Heart left ventricle (tissue), 16 donors: ENCODE data around the gene TRIM6. TPM values are rescaled to one million over a fixed set of nuclear protein-coding genes. Genes with fewer than 3 reads are reported as not detected.
"Not testable (repeated sequence)": the region's sequence is repeated elsewhere in the genome, so short reads cannot be mapped to it uniquely, and the experiment has no call there.

Experiments
- ATAC-seq, 4 donors: fragments of 200-7000 bp; cut with Tn5 transposase; one replicate each; pipeline ENCODE4 v1.9.1; 2020 to 2022; ENCODE audit warnings: moderate library complexity in 4 of 4, mild to moderate bottlenecking in 3 of 4, moderate number of reproducible peaks in 1 of 4
- DNase-seq, 5 donors: peaks; one replicate each; pipeline ENCODE4 v3.0.0-alpha.2; 2020
- H3K27ac ChIP-seq, 12 donors: fragments of 200-600 bp; sonication (generic) in 4 of 12; one replicate each; pipeline versions ENCODE4 v1.5.0 to v1.8.0; 2016 to 2022; ENCODE audit warnings: mild to moderate bottlenecking in 2 of 12
- H3K27me3 ChIP-seq, 9 donors: fragments of 200-600 bp; sonication (generic) in 2 of 9; one replicate each; pipeline versions ENCODE4 v1.5.1 to v1.8.0; 2016 to 2022; ENCODE audit warnings: mild to moderate bottlenecking in 3 of 9
- H3K36me3 ChIP-seq, 9 donors: fragments of 200-600 bp; sonication (generic) in 2 of 9; one replicate each; pipeline versions ENCODE4 v1.5.0 to v1.8.0; 2018 to 2022; ENCODE audit warnings: mild to moderate bottlenecking in 2 of 9
- H3K4me1 ChIP-seq, 12 donors: fragments of 200-600 bp; sonication (generic) in 4 of 12; one replicate each; pipeline versions ENCODE4 v1.5.0 to v1.8.0; 2016 to 2022; ENCODE audit warnings: mild to moderate bottlenecking in 3 of 12
- H3K4me3 ChIP-seq, 12 donors: fragments of 200-600 bp; sonication (generic) in 4 of 12; one replicate each; pipeline versions ENCODE4 v1.5.0 to v1.8.0; 2017 to 2022; ENCODE audit warnings: mild to moderate bottlenecking in 9 of 12, moderate library complexity in 4 of 12
- H3K9me3 ChIP-seq, 12 donors: fragments of 200-600 bp; sonication (generic) in 4 of 12; one replicate each; pipeline versions ENCODE4 v1.5.0 to v1.8.0; 2016 to 2022; ENCODE audit warnings: mild to moderate bottlenecking in 1 of 12
- POLR2A ChIP-seq, 2 donors: fragments of 450-650 bp; IDR thresholded peaks; one replicate each; pipeline ENCODE4 v1.6.1; 2017; ENCODE audit warnings: antibody characterized with exemption in 2 of 2, mild to moderate bottlenecking in 2 of 2, moderate library complexity in 2 of 2
- WGBS, 4 donors: extraction: QIAGEN DNeasy Blood & Tissue Kit in 2 of 4; methylation state at CpG; one replicate each; pipeline versions ENCODE4 v1.1.5 to v1.1.7; 2013 to 2018; 5-methylcytosine and 5-hydroxymethylcytosine counted together
- intact Hi-C, 10 donors: fragments of 100-400 bp; cut with DNase I; formaldehyde crosslinking; loops; one replicate each; pipeline versions ENCODE4 v1.11.1 to v1.14.2; 2022
- polyA plus RNA-seq, 2 donors: library from polyadenylated mRNA; stranded (reverse); fragments of 200-250 nt; gene quantifications; one replicate each; pipeline ENCODE4 v1.2.3, GENCODE V29; 2013
- total RNA-seq, 9 donors: library from RNA; depleted of rRNA in 2 of 9; stranded (reverse); fragments of >200 nt in 2 of 9; fragmentation: NEBNext Ultra II Directional in 3 of 9; extraction: Animal tissue kit (Norgen Biotek cat#: 25700) in 3 of 9; gene quantifications; one replicate each; pipeline versions ENCODE4 v1.1.0 to v1.2.4, GENCODE V29; 2016 to 2023
- TF ChIP-seq, protein P1 (sequence below), 12 donors: fragments of 200-600 bp; sonication (generic) in 4 of 12; IDR thresholded peaks; one replicate each; pipeline versions ENCODE4 v1.5.0 to v1.8.0; 2018 to 2022; ENCODE audit warnings: antibody characterized with exemption in 12 of 12, mild to moderate bottlenecking in 5 of 12
- donor health status: ischemic (EF 13 %, LVEDD 7.1; RV severe dilation, severe dysfunction).
- donor health status: healthy with polysubstance abuse.
- donor health status: DM: no; HTN: yes; CAD: no.
- donor health status: DM: no; HTN: no; CAD: no.
- donor health status: ischemic (EF 25% LVEDD 6.9; RV normal size, moderate dysfunction).
- donor health status: ischemic (EF 25% LVEDD 5.7; RV mildly dilated, moderate dysfunction).
- donor health status: healthy.
- donor health status: DM: yes; HTN: yes; CAD: no.
- donor health status: ischemic (EF 35%, LVEDD 5.7; RV mildly dilated, moderate dysfunction).
- donor health status: nonischemic (EF 11% LVEDD 7.7; RV severe dilation, severe dysfunction).
- donor health status: DM: yes; HTN: yes; CAD: no.
- donor health status: PGD.
- donor health status: ischemic (EF 29% LVEDD 5.4; RV normal size, mild dysfunction).
- donor health status: nonischemic (EF 23%, LVEDD 6.1; RV moderate dilation, normal function).

TRIM6 gene
- total and polyA plus RNA-seq, 11 donors = 0.39 to 2.4 (median 1.0) TPM

DNA sequence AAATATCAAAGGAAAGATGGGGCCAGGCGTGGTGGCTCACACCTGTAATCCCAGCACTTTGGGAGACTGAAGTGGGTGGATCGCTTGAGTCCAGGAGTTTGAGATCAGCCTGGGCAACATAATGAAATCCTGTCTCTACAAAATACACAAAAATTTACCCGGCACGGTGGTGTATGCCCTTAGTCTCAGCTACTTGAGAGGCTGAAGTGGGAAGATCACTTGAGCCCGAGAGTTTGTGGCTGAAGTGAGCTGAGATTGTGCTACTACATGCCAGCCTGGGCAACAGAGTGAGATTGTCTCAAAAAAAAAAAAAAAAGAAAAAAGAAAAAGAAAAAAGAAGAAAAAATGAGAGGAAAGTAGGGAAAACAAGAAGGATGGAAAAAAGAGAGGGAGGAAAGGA, 3.8 kb upstream of the TRIM6 start:
- intact Hi-C loops = loop anchor here in 2 of 10 donors (10.0 kb wide), 2 partner anchors 112 to 212 kb away; partner anchors contain the start of gene OR52N2 (in 1 of the 2)
- H3K36me3 ChIP-seq = no peaks in the 10 kb centered on the region
- no peak overlapping the region for H3K27ac ChIP-seq
- H3K4me1 ChIP-seq = peaks cover 0 to 11% (median 3%) of the 10 kb centered on the region in 12 donors
- DNase-seq = no peak
- TF ChIP-seq POLR2A (IDR thresholded peaks at IDR 0.05) = no peak
- TF ChIP-seq, protein P1, sequence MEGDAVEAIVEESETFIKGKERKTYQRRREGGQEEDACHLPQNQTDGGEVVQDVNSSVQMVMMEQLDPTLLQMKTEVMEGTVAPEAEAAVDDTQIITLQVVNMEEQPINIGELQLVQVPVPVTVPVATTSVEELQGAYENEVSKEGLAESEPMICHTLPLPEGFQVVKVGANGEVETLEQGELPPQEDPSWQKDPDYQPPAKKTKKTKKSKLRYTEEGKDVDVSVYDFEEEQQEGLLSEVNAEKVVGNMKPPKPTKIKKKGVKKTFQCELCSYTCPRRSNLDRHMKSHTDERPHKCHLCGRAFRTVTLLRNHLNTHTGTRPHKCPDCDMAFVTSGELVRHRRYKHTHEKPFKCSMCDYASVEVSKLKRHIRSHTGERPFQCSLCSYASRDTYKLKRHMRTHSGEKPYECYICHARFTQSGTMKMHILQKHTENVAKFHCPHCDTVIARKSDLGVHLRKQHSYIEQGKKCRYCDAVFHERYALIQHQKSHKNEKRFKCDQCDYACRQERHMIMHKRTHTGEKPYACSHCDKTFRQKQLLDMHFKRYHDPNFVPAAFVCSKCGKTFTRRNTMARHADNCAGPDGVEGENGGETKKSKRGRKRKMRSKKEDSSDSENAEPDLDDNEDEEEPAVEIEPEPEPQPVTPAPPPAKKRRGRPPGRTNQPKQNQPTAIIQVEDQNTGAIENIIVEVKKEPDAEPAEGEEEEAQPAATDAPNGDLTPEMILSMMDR (IDR thresholded peaks at IDR 0.05) = no peak
- no peak for ATAC-seq
- WGBS, 4 donors = 83 to 92% (median 88%) methylated on average over 5 of the region's 5 CpGs
- no peaks in the 10 kb centered on the region for H3K27me3 ChIP-seq
- H3K9me3 ChIP-seq = no peaks in the 10 kb centered on the region
- no peak overlapping the region for H3K4me3 ChIP-seq

DNA sequence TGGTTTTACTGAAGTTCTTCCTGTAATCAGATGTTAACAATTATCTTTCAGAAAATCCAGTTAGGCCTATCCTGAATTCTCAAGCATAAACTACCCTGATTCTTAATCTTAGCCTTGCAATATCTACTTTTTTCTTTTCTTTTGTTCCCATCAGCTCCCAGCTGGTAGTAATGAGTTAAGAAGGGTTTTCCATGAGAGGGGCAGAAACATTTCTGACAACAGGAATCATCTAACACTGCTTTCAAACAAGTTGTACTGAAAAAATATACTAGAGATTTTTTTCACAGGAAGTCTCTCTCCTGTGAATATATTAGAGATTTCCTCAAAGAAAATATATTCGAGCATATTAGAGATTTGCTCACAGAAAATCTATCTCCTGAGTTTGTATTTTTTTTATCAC, 3.3 kb upstream of the TRIM6 start:
- TF ChIP-seq, protein P1 (IDR thresholded peaks at IDR 0.05) = no peak
- no peak for TF ChIP-seq POLR2A (IDR thresholded peaks at IDR 0.05)
- H3K4me1 ChIP-seq = peaks cover 0 to 14% (median 4%) of the 10 kb centered on the region in 12 donors
- no peak overlapping the region for H3K27ac ChIP-seq
- H3K4me3 ChIP-seq = no peak overlapping the region
- H3K9me3 ChIP-seq = no peaks in the 10 kb centered on the region
- no peak for DNase-seq
- no peaks in the 10 kb centered on the region for H3K36me3 ChIP-seq
- intact Hi-C loops = loop anchor here in 2 of 10 donors (10.0 kb wide), 2 partner anchors 112 to 212 kb away; partner anchors contain the start of gene OR52N2 (in 1 of the 2)
- no peak for ATAC-seq
- WGBS, 4 donors = 40 to 53% (median 44%) methylated on average over 1 of the region's 1 CpG
- H3K27me3 ChIP-seq = no peaks in the 10 kb centered on the region

DNA sequence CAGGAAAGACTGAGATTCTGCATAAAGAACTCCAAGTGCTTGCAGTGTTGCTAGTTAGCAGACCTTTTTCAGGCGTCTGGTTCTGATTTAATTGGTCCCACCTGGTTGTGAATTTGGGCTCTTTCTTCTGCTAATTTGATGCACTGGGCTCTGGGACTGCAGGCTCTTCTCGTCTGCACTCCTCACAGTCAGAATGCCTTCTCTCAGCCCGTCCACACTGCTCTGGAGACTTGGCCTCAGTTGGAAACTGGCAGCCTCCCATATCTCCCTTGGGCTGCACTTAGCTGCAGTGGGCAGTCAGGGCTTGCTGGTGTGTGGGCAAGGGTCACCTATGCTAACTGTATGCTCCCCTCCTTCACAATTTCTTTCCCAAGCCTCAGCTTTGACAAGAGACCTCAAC, 1.5 kb downstream of the TRIM6 start:
- Histone ChIP-seq H3K36me3 (no peaks in the 10 kb centered on the region), H3K9me3 (no peaks in the 10 kb centered on the region), H3K27ac (no peak overlapping the region), H3K27me3 (no peaks in the 10 kb centered on the region), H3K4me3 (no peak overlapping the region), H3K4me1 (peaks cover 0 to 20% (median 6%) of the 10 kb centered on the region in 12 donors)
- no peak for DNase-seq
- ATAC-seq = no peak
- intact Hi-C loops = loop anchor here in 2 of 10 donors (10.0 kb wide), 2 partner anchors 107 to 207 kb away; partner anchors contain the start of gene OR52N2 (in 1 of the 2)
- 45 to 56% (median 51%) methylated on average over 3 of the region's 3 CpGs for whole genome bisulfite sequencing, 4 donors
- no peak for TF ChIP-seq POLR2A (IDR thresholded peaks at IDR 0.05)

DNA sequence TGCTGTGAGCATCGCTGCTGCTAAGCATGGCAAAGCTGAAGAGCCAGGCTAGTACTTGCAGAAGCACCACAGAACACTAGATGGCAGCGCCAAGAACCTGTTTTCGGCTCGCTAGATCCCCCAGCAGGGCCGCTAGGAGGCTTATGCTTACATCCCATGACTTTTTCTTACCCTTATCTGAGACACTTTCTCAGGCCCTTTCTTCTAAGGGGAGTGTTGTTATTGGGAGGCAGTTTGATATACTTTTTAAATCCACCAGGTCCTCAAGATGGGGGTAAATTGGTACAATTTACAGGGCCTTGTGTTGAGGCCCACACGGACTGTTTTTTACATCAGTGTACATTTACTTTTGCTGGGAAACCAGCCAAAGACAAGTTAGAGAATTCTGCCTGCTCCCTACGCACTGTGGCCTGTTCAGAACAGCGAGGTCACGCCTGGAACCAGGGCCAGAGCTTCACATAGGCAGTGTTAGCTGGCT, 4.0 kb downstream of the TRIM6 start:
- ATAC-seq (peak in 3 of 4 donors; percentile 81 to 89 (median 84)), DNase-seq (peak in 4 of 5 donors; percentile 63 to 72 (median 67))
- WGBS, 4 donors = 38 to 46% (median 41%) methylated on average over 9 of the region's 9 CpGs
- TF ChIP-seq POLR2A (IDR thresholded peaks at IDR 0.05) = no peak
- TF ChIP-seq, protein P1 (IDR thresholded peaks at IDR 0.05) = peak; percentile 45 to 92 (median 60)
- H3K9me3 ChIP-seq = no peaks in the 10 kb centered on the region
- no peaks in the 10 kb centered on the region for H3K27me3 ChIP-seq
- H3K27ac ChIP-seq = peak overlapping the region in 7 of 12 donors; percentile 4 to 80 (median 20)
- peaks cover 0 to 20% (median 6%) of the 10 kb centered on the region in 12 donors for H3K4me1 ChIP-seq
- intact Hi-C loops = loop anchor here in 7 of 10 donors (2.0 to 10.0 kb wide), 2 partner anchors 204 to 208 kb away; partner anchors contain the start of gene OR52N2 (in 7 of the 7)
- H3K36me3 ChIP-seq = no peaks in the 10 kb centered on the region
- no peak overlapping the region for H3K4me3 ChIP-seq

DNA sequence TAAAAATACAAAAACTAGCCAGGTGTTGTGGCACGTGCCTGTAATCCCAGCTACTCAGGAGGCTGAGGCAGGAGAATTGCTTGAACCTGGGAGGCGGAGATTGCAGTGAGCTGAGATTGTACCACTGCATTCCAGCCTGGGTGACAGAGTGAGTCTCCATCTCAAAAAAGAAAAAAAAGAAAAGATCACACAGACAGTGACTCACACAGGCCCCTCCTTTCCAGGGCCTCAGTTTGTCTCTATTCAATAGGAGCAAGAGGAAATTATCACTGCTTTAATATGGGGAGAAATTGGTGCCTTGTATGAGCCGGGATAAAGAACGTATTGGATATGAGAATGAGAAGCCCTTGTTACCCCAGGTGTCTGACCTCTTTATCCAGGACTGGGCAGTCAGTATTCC, 6.4 kb downstream of the TRIM6 start:
- H3K9me3 ChIP-seq, H3K27me3 ChIP-seq, DNase-seq, H3K36me3 ChIP-seq, H3K27ac ChIP-seq, ATAC-seq, H3K4me3 ChIP-seq, H3K4me1 ChIP-seq: not testable (repeated sequence)
- intact Hi-C loops = loop anchor here in 4 of 10 donors (10.0 kb wide), 1 partner anchor 202 kb away; the partner anchor contains the start of gene OR52N2 (in 4 of the 4)
- 94 to 96% (median 94%) methylated on average over 4 of the region's 4 CpGs for WGBS, 4 donors
